Endometrial microvascular endothelial cells (primary cell): ENCODE data around the gene TRIM13. TPM values are rescaled to one million over a fixed set of nuclear protein-coding genes. Genes with fewer than 3 reads are reported as not detected.

ENCODE experiments used
- in situ Hi-C: cut with HindIII; loops from 2 replicates; pipeline ENCODE4 v1.10.0; 2017; ENCODE audit warnings: low sequenced_read_pairs, low pct_unique_long_range_greater_than_20kb; ENCODE audit errors: inconsistent ontology term
- total RNA-seq: library from RNA; depleted of rRNA; stranded (reverse); fragments of >200 nt; gene quantifications from one replicate; pipeline ENCODE4 v1.2.3, GENCODE V29; 2015; ENCODE audit errors: inconsistent ontology term

TRIM13 gene
- total RNA-seq, 1 donor from 2014 or later = 13.2 TPM

DNA sequence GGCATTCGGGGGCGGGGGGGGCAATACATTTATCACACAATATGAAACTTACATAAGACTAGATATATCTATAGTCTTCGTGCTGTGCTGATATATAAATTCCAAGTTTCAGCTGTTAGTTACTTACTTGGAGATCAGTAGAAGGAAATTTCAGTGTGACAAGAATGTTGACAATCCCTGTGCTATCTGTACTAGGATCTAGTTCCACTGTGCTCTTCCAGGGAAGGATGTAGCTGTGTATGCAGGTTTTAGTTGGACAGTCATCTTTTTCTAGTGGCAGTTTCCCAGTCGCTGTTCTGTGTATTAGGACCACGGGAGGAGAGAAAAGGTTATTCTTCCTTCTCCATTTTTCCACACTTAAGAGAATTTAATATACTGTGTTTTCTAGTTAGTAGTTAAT is 3.2 kb upstream of the TRIM13 start:
- in situ Hi-C loops = no loop called here

GRCh38 chr13:49995625-49996101 is 1.2 kb upstream of the TRIM13 start:
- in situ Hi-C loops = no loop called here

DNA sequence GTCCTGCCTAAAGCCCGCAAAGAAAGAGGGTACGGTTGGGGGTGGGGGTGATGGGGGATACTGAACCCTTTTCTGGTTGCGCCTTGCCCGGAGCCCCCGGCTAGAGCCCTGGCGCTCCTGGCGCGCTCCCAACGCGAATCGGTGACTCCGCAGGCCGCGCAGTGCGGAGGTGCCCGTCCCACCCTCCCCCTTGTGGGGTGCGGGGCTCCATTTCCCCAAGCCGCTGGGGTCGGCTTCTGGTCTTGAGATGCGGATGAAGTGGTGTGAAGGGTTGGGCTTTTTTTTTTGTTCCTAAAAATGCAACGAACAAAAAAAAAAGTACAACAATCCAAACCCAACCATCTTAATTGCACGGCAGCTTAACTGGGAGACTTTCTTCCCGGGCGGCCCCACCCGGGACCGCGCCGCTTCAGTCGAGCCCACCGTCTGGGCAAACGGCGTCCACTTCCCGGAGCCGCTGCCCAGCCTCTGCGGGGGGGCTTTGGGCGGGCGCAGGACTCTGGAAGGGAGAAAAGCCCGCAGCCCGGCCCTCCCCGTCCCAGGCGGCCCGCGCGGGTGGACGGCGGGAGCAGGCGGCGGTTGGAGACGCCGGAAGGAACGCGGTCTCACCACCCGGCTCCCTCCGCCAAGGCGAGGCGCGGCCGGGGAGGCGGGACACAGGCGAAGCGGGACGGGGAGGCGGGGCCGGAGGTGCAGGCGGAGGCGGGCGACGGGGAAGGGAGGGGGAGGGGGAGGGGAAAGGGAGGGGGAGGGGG is 504 bp upstream of the TRIM13 start:
- in situ Hi-C loops = no loop called here

DNA sequence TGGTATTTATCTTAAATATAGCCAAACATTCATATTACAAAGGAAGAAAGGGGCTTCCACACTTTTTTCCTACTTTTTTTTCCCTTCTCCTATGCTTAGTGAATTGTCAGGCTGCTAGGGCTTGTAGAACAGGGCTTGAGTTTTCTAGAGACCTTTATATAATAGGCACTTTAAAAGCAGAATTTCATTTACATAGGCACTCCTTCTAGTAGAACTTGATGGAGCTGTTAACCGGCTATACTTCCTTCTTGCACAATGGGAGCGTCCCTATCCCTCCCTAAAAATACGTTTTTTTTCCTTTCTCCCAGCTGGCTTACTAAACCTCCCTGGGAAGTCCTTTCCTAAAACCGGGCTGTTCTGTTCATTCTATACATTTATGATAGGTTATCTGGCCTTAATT is 1.1 kb downstream of the TRIM13 start:
- in situ Hi-C loops = no loop called here

- in situ Hi-C loops = no loop called here
These were observed 2.1 kb downstream of the TRIM13 start for GRCh38 chr13:49998714-49999624.

DNA sequence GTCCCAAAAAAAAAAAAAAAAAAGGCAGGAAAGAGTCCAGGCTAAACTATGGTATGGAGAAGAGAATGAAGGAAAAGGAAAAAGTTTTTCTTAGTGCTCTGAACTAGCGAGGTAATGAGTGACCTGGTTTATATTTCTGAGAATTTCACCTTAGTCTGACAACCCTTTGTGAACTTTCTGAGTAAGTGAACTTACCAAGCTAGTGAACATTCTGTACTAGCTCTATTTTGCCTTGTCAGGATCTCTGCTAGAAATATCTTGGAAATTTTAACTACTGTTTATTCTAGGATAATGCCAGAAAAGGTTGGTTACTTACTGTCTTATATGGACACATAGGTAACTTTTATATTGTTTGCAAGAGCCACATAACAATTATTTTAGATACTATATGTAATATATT is 4.4 kb downstream of the TRIM13 start:
- in situ Hi-C loops = no loop called here

- in situ Hi-C loops = no loop called here
These were observed 9.7 kb downstream of the TRIM13 start for GRCh38 chr13:50006426-50007135.

DNA sequence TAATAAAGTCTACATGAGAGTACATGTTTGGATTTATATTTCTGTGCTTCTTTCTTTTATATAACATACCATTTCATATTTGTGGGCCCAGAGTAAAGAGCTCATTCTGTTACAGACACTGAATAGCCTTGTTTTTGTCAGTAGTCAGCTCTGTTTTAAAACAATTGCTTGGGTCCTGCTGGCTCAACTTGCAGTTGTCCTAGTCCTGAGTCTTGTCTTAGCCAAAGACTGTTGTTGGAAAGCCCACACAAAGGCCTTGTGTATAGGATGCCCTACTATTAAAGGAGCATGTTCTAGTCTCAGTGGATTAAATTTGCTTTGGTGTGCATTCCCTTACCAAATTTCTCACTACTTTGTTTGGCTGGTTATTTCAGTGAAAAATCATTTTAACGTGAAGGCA is 14.6 kb downstream of the TRIM13 start:
- in situ Hi-C loops = no loop called here

GRCh38 chr13:50012396-50013169 is 15.7 kb downstream of the TRIM13 start:
- in situ Hi-C loops = no loop called here

DNA sequence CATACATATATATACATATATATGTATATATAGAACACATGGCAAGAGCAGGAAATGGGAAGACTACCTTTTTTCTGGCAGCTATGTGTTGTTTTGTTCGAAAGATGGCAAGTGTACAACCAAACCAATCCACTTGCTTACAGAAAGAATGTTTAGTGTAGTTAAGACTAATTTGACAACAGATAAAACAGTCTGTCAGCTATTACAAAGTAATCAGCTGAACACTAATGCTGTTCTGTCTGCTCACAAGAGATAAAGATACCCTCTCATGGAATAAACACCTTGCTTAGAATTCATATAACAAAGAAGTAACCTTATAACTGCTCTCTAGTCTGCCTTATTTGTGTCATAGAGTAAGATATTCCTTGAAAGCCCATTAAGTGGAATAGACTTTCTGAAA is 17.5 kb downstream of the TRIM13 start:
- in situ Hi-C loops = no loop called here

DNA sequence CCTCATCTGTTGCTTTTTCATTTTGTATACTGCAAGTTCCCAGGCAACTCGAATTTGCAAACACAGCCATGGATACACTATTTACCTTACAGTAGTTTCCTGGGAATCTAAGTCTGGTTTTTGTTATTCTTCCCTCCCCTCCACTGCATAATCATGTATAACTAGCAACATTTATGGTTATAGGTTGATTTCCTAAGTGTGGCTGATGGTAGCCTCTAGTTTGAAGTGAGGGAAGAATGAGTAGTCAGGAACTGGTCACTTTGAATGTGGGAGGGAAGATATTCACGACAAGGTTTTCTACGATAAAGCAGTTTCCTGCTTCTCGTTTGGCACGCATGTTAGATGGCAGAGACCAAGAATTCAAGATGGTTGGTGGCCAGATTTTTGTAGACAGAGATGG is 18.4 kb downstream of the TRIM13 start, which contains the start of gene KCNRG:
KCNRG (plus strand) TSS at position 187 of the 400 bp plus-strand sequence; CDS start at position 237, 50 bp downstream.
- in situ Hi-C loops = no loop called here

- in situ Hi-C loops = no loop called here
These were observed 18.9 kb downstream of the TRIM13 start for GRCh38 chr13:50015750-50016149.

DNA sequence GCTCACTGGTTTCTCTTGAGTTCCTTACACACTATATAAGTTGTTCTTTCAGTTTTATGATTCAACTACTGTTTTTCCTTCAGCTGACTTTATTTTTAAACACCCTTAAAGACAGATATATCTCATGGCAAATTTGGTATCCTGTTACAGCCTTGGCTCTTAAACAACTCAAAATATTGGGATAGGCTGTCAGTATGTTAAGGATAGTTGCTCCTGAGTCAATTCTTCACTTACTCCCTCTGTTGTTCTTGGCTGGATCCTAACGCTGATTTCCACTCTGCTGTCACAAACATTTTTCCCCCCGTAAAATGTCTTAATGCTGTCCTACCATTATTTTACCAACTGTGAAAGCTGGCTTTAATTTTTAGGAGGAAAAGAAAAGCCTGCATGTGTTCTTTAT is 19.6 kb downstream of the TRIM13 start:
- in situ Hi-C loops = no loop called here

DNA sequence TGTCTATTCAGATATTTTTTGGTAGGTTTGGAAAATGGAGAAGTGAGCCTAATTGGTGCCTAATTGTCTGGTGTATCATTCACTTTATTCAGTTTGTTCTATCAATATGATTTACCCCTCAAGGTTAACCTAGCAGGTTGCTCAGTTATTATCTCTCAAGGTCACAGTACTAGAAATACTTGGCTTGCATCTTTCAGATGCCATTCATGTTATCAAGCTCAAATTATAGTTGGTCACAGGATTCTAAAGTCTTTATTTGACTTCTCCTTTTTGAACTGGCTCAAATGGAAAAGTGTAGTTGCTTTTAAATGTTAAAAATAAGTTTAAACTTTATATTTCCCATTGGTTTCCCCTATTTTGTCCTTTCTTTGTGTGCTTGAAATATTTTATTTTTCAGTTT is 21.0 kb downstream of the TRIM13 start:
- in situ Hi-C loops = no loop called here

DNA sequence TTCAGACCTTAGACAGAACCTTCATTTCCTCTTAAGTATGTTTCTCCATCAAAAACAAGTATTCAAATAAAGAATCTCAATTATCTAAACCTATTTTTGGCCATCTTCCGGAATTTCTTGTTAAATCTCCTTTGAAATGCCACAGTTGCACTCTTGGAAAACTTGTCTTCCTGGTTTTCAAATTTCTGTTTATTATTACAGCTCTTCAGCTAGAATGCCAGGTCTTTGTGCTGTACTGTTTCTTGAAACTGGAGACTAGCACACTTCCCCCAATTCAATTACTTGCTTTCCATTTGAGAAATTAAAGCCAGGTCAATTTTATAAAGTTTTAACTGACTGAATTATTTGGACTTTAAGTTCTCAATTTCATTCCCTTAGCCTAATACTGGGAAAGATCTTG is 28.6 kb downstream of the TRIM13 start:
- in situ Hi-C loops = no loop called here

- in situ Hi-C loops = no loop called here
These were observed 30.1 kb downstream of the TRIM13 start for GRCh38 chr13:50026788-50027473.

DNA sequence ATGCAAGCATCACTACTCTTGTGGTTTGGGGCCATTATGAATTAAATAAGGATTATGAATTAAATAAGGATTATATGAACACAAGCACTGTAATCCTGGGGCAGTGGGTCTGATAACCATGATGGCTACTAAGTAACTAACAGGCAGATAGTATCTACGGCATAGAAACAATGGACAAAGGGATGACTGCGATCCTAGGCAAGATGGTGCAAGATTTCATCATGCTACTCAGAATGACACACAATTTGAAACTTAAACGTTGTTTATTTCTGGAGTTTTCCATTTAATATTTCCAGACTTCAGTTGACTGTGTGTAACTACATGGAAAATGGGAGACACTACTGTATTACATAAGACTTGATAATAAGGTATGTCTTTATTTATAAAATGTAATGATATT is 33.5 kb downstream of the TRIM13 start:
- in situ Hi-C loops = no loop called here

- in situ Hi-C loops = no loop called here
These were observed 36.9 kb downstream of the TRIM13 start for GRCh38 chr13:50033725-50034124.
